GM12891 (cell line): Measurements from ENCODE around the gene HSPBP1.

Source experiments
- DNase-seq: peaks from one replicate; pipeline ENCODE4 v3.0.0; 2011; ENCODE audit warnings: low spot score; ENCODE audit not compliant: insufficient read length
- FAIRE-seq: peaks from 2 replicates; lab custom pipeline; 2011; peaks lifted over from hg19 to GRCh38; lab: Jason Lieb, UNC
- PAX5 ChIP-seq: IDR thresholded peaks from 2 replicates; pipeline ENCODE4 v1.6.1; 2011; ENCODE audit warnings: low read length, moderate library complexity, mild to moderate bottlenecking; ENCODE audit not compliant: insufficient read depth, severe bottlenecking
- POLR2A ChIP-seq: IDR thresholded peaks from 2 replicates; pipeline ENCODE4 v1.6.1; 2011; ENCODE audit warnings: low read depth, low read length, control low read depth
- POLR2AphosphoS5 ChIP-seq: IDR thresholded peaks from 2 replicates; pipeline ENCODE4 v1.6.1; 2011; ENCODE audit warnings: low read depth, low read length, control low read depth
- POU2F2 ChIP-seq: IDR thresholded peaks from 2 replicates; pipeline ENCODE4 v1.6.1; 2011; ENCODE audit warnings: low read depth, mild to moderate bottlenecking, control low read depth, low read length, moderate library complexity
- SPI1 ChIP-seq: IDR thresholded peaks from 2 replicates; pipeline ENCODE4 v1.6.1; 2011; ENCODE audit warnings: low read depth, low read length, control low read depth
- TAF1 ChIP-seq: IDR thresholded peaks from 2 replicates; pipeline ENCODE4 v1.6.1; 2011; ENCODE audit warnings: low read depth, low read length, control low read depth

The HSPBP1 gene

DNA sequence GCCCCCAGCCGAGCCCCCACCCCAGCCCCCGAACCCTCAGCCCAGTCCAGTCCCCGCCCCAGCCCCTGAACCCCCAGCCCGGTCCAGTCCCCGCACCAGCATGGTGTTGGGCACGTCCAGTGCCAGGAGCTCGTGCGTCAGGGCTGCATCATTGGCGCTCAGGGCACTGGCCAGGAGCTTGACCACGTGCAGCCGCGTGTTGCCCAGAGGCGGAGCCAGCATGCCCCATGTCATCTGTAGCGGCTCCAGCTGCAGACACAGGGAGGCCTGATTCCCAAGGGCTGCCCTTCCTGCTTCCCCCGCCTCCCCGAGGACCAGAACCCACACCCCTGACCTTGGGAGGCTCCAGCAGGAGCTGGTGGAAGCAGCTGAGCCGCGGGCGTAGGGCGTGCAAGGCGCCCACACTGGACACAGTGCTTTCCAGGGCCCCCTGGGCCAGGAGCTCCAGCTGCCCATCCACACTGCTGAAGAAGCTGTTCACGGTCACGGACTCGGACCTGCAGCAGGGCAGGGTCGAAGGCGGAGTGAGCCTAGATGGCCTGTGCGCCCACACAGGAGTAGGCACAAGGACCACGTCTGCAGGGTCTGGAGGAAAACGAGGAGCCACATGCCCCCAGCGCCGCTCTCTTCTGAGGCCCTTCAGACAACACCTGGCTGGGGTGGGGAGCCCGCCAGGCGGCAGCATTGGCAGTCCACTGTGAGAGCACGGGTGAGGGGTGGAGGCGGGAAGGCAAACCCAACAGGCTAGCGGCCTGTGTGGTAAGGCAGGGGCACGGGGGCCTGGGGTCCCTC is 38.6 kb downstream of the HSPBP1 start:
- DNase-seq (no peak), FAIRE-seq (no peak)
- TF ChIP-seq SPI1 (no peak), POLR2A (no peak), POU2F2 (no peak), PAX5 (no peak), TAF1 (no peak), POLR2AphosphoS5 (no peak)

DNA sequence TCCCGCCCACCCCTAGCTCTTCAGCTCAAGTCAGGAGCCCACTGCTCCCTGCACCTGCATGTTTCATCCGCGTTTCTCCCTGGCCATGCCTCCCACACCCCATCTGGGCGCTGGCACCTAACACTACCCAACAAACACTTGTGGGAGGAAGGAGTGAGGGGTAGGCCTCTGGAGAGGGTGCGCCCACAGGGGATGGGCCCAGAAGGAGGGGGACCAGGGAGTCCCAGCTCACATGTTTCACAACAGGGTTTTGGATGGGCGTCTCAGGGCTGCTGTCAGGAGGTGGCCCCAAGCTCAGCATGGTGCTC is 39.2 kb downstream of the HSPBP1 start:
- FAIRE-seq (no peak), DNase-seq (no peak)
- TF ChIP-seq POLR2AphosphoS5: no peak
- no peak for TF ChIP-seq TAF1
- TF ChIP-seq SPI1: no peak
- TF ChIP-seq POU2F2: no peak
- no peak for TF ChIP-seq POLR2A
- TF ChIP-seq PAX5: no peak

DNA sequence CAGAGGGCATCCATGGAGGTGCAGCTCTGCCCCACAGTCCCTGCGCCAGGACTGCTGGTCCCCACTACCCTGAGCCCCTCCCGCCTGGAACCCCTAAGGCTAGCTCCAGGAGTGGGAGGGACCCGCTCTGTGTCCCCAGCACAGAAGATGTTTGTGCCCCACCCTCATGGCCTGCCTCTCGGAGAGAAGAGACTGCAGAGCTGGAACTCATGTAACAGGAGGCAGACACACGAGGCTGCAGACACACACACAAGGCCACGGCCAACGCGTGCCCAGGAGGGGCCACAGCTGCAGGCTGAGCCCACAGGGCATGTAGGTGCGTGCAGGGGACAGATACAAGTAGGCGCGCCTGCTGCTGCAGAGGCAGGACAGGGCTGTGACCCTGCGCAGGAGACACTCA is 40.9 kb downstream of the HSPBP1 start:
- DNase-seq (no peak), FAIRE-seq (no peak)
- TF ChIP-seq TAF1 (no peak), POLR2A (no peak), POLR2AphosphoS5 (no peak), PAX5 (no peak), SPI1 (no peak), POU2F2 (no peak)

DNA sequence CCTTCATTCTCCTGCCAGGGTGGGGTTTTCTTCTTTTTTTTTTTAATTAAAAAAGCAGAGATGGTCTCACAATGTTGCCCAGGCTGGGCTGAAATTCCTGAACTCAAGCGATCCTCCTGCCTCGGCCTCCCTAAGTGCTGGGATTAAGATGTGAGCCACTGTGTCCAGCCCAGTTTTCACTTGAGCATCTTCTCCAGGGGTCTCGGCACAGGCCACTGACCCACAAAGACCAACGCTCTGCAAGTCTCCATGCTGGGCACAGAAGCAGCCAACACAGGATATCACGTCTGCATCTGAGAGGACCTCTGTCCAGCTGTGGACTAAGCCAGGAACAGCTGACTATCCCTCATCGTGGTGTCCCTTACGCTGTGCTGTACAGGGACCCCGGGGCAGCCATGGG is 41.9 kb downstream of the HSPBP1 start:
- FAIRE-seq (no peak), DNase-seq (no peak)
- TF ChIP-seq POU2F2: no peak
- no peak for TF ChIP-seq PAX5
- TF ChIP-seq SPI1: no peak
- no peak for TF ChIP-seq POLR2AphosphoS5
- no peak for TF ChIP-seq TAF1
- TF ChIP-seq POLR2A: no peak

DNA sequence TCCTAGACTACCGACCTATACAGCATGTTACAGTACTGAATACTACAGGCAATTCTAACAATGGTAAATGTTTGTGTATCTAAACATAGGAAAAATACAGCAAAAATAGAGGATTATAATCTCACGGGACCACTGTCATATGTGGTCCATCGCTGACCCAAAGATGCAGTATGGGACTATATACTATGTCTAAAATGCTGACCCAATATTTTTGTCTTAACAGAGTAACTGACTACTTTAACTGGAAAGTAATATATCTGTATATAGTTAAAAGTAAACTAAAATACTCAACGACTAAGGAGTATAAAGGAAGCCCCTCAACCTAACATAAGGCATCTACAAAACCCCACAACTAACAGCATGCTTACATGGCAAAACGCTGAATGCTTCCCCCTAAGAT is 46.9 kb downstream of the HSPBP1 start:
- DNase-seq (no peak), FAIRE-seq (peak; percentile 51)
- TF ChIP-seq POLR2AphosphoS5: no peak
- no peak for TF ChIP-seq POLR2A
- TF ChIP-seq PAX5: no peak
- no peak for TF ChIP-seq SPI1
- no peak for TF ChIP-seq POU2F2
- TF ChIP-seq TAF1: no peak

DNA sequence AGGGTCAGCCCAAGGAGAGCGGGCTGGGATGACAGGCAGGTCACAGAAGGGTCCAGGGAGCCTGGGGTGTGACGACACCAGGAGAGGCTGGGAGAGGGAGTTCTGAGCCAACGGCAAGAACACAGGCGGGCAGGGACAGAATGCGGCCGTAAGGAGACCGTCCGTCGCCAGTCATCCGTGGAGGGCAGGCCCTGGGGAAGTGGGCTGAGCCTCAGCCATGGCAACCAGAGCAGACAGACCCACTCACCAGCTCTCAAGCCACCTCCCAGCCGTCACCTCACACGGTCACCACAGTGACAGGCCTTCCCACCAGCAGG is 47.7 kb downstream of the HSPBP1 start:
- DNase-seq (no peak), FAIRE-seq (no peak)
- TF ChIP-seq PAX5 (no peak), POLR2A (no peak), SPI1 (no peak), TAF1 (no peak), POLR2AphosphoS5 (no peak), POU2F2 (no peak)

DNA sequence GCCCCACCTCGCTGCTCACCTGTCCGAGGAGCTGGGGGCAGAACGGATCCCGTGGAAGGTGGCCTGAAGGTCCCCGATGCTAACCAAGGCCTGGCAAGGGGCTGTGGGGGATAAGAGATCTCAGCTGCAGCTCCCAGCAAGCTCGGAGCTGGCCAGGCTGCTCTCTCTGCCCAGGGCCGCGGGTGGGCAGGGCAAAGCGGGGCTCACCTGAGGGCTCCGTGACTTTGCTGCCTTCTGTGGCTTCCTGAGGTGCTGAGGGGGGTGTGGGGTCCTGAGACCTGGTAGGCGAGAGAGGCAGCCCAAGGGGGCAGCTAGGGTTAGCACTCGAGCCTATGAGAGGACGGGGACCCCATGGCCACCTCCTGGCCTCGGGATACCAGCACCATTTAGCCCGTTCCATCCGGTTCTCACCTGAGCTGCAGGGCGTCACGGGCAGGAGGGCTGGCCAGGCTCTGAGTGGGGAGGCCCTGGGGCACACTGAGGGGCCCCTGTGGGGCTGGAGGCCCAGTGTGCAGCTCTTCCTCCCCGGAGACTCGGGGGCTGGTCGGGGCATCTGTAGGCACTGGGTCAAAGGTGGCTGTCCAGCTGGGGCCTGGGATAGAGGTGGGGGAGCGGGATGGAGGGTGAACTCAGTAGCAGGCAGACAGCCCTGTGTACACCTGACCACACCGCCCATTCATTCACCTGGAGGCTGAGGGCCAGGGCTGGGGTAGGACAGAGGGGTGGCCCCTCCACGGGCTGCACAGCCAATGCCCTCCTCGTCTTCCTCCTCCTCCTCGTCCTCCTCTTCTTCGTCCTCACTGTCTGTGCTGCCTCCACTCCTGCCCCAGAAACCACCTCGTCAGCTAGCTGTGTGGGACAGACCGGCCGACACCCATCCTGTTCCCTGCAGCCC is 48.3 kb downstream of the HSPBP1 start:
- FAIRE-seq: no peak
- TF ChIP-seq PAX5 (no peak), TAF1 (no peak), POLR2A (no peak), POLR2AphosphoS5 (no peak), POU2F2 (no peak), SPI1 (no peak)
- DNase-seq: no peak

DNA sequence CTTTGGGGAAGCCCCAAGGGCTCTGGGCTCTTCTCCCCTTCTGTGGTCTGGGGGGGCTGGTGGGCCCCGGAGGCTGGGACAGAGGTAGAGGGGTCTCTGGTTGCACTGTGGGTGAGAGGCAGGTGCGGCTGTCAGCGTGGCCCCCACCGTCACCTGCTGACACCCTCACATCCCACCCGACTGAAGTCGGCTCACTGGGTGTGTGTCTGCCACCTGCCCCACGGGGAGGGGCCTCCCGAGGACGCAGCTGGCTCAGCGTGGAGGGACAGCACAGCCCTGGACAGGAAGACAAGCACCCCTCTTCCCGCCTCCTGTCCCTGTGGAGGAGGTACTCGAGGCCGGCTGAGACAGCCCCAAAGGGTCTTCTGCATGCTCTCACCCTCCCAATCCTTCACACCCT is 49.1 kb downstream of the HSPBP1 start:
- TF ChIP-seq TAF1 (no peak), POU2F2 (no peak), PAX5 (no peak), SPI1 (no peak), POLR2A (no peak), POLR2AphosphoS5 (no peak)
- no peak for DNase-seq
- FAIRE-seq: no peak

DNA sequence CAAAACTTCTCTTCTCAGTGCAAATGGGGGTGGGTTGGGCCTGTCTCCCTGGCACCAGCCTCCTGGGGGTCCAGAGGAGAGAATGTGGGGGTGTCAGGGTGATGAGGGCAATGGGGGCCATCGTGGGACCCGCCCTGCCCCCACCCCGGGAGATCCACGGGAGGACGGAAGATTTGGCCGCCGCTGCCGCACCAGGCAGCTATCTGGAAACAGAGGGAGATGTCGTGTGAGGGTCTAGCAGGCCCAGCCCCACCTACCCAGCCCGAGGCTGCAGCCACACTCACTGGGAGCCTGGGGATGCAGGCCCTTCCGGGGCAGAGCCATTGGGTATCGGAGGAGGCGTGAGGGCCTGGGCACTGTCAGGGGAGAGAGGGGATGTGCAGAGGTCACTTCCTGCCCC is 49.6 kb downstream of the HSPBP1 start:
- TF ChIP-seq PAX5: no peak
- TF ChIP-seq POLR2A: no peak
- no peak for TF ChIP-seq SPI1
- TF ChIP-seq POU2F2: no peak
- TF ChIP-seq TAF1: no peak
- TF ChIP-seq POLR2AphosphoS5: no peak
- no peak for FAIRE-seq
- no peak for DNase-seq
